GM18526 (cell line): ENCODE results near the gene SMG5.

Experiments
- POLR2A ChIP-seq: IDR thresholded peaks from 3 replicates; pipeline ENCODE4 v1.6.1; 2011; ENCODE audit not compliant: insufficient read length; ENCODE audit errors: extremely low read depth

SMG5 gene

DNA sequence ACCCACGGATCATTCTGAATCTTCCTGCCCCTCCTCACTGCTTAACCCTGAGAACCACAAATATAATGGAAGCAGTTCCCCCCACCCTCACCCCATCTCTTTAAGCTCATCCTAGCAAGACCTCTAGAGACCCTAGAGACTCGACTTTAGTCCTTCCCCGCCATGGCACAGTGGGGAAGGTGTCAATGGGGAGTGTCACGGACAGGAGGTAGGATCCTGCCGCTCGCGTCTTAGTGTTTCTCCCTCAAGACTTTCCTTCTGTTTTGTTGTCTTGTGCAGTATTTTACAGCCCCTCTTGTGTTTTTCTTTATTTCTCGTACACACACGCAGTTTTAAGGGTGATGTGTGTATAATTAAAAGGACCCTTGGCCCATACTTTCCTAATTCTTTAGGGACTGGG is 70.5 kb downstream of the SMG5 start:
- no peak for TF ChIP-seq POLR2A

DNA sequence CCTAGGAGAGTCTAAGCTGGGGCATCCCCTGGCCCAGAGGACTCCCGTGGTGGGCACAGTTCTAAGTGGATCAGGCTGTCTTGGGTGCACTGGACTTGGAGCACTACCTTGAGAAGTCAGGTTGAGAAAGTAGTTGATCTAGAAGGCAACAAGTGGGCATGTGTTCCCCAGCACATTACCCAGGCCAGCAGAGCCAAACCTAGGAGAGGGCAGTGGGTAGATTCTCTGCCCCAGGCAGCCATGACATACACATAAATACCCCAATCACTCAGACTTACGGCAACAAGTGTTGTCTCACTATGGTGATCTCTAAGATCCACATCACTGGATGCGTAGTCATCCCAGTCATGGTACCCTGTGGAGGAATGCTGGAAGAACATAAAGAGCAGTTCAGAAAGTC is 71.4 kb downstream of the SMG5 start:
- no peak for TF ChIP-seq POLR2A

DNA sequence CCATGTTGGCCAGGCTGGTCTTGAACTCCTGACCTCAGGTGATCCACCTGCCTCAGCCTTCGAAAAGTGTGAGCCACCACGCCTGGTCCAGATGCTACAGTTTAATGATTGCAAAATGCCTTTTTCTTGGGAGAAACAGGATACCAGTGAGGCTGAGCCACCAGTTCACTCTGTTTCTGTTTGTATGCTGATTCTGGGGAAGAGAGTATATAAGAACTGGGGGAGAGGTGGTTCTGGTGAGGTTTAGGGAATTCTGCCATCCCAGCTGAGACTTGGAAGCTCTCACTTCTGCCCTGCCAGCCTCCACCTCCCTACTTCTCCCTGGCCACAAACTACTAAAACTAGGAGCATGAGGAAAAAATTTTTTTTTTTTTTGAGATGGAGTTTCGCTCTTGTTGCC is 77.9 kb downstream of the SMG5 start:
- TF ChIP-seq POLR2A: no peak

DNA sequence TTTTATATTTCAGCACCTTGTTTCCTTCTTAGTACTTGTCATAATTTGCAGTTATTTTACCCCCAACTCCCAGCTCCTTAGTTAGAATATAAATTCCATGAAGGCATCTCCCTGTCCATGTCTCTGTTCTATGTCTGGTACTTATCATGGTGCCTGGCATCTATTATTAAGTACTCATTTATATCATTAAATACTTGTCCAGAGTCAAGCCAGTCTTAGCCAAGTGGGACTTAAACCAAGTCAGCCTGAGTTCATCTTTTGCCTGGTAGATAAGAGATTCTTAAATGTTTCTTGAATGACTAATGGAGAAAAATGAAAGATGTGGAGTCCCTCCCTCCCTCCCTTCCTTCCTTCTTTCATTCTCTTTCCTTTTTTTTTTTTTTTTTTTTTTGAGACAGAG is 79.3 kb downstream of the SMG5 start:
- TF ChIP-seq POLR2A: no peak

DNA sequence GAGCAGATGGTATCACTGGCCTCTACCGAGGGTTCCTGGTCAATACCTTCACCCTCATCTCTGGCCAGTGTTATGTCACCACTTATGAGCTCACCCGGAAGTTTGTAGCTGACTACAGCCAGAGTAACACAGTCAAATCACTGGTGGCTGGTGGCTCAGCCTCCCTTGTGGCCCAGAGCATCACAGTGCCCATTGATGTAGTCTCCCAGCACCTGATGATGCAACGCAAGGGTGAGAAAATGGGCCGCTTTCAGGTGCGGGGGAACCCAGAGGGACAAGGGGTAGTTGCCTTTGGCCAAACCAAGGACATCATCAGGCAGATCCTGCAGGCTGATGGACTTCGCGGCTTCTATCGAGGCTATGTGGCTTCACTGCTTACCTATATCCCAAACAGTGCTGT is 82.6 kb downstream of the SMG5 start:
- TF ChIP-seq POLR2A: no peak
